Right hindlimb (tissue), 1 donor: Measurements from ENCODE around the gene AP4E1.
A peak's percentile ranks its signal among the peaks of the same experiment; 100 is the strongest.
"Not testable (repeated sequence)": the region's sequence is repeated elsewhere in the genome, so short reads cannot be mapped to it uniquely, and the experiment has no call there.

Experiments
- DNase-seq: peaks from one replicate; pipeline ENCODE4 v3.0.0-alpha.2; 2018

The AP4E1 gene

DNA sequence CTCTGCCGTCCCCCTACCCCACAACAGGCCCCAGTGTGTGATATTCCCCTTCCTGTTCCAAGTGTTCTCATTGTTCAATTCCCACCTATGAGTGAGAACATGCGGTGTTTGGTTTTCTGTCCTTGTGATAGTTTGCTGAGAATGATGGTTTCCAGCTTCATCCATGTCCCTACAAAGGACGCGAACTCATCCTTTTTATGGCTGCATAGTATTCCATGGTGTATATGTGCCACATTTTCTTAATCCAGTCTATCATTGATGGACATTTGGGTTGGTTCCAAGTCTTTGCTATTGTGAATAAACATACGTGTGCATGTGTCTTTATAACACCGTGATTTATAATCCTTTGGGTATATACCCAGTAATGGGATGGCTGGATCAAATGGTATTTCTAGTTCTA, 46.4 kb downstream of the AP4E1 start:
- DNase-seq, result not testable (repeated sequence)

DNA sequence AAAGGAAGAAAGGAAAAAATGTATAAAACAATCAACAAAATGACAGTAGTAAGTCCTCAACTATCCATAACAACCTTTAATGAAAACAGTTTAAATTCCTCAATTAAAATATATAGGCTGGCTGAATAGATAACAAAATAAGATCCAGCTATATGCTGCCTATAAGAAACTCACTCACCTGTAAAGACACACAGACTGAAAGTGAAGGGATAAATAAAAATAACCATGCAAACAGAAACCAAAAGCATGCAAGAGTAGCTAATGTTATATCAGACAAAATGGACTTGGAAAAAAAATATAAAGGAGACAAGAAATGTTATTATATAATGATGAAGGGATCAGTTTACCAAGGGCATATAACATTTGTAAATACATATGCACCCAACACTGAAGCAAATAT, 51.2 kb downstream of the AP4E1 start:
- no peak for DNase-seq

DNA sequence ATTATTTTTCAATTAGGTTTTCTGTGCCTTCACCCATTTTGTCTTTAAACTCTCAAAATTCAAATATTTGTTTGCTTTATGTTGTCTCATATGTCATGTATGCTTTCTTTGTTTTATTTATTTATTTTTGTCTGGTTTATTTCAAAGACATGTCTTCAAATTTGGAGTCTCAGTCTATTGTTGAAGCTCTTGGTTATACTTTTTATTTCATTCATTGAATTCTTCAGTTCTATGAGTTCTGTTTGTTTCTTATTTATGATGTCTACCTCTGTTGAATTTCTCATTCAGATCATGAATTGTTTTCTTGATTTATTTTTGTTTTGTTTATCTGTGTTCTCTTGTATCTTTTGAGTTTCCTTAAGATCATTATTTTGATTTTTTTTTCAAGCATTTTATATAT, 55.6 kb downstream of the AP4E1 start:
- DNase-seq, result no peak

GRCh38 chr15:50968353-50968752, 59.9 kb downstream of the AP4E1 start:
- DNase-seq, result no peak

DNA sequence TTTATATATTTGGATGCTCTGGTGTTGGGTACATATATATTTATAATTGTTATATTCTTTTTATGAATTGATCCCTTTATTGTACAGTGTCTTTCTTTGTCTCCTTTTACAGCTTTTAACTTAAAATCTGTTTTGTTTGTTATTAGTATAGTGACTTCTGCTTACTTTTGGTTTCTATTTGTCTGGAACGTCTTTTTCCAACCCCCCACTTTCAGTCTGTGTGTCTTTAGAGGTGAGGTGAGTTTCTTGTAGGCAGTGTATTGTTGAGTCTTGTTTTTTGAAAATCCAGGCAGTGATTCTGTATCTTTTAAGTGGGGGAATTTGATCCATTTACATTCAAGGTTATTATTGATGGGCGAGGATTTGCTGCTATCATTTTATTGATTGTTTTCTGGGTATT, 62.0 kb downstream of the AP4E1 start:
- DNase-seq, result no peak

- DNase-seq, result no peak
Measured at GRCh38 chr15:50971115-50971514, 62.6 kb downstream of the AP4E1 start.

- DNase-seq, result no peak
Measured at GRCh38 chr15:50971542-50971941, 63.1 kb downstream of the AP4E1 start.

DNA sequence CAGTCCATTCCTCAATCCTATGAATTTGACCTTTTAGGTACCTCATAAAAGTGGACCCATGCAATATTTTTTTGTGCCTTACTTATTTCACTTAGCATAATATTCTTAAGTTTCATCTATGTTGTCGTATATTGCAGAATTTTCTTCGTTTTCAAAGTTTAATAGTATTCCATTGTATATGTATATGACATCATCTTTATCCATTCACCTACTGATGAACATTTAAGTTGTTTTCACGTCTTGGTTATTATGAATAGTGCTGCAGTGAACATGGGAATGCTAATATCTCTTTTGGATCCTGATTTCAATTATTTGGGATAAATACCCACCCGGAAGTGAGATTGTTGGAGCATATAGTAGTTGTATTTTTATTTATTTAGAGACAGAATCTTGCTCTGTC, 65.1 kb downstream of the AP4E1 start:
- no peak for DNase-seq

- DNase-seq, result no peak
Measured at GRCh38 chr15:50977162-50977561, 68.7 kb downstream of the AP4E1 start.

DNA sequence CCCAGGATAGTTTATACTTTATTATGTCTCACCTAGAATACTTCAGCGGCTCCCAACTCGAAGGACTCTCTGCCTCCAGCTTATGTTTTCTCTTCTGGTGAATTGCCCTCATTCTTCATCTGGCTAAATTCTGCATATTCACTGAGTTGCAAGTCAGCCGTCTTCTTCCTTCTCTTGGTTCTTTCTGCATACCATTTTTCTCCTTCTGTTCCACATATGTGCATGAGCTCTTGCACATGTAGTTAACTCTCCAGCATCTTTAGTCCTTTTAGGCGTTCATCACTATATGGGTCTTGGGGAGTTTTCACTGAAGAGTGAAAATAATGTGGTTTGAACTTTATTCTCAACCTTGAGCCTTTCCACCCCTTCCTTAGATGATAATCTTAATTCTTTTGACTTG, 70.1 kb downstream of the AP4E1 start:
- DNase-seq, result no peak

DNA sequence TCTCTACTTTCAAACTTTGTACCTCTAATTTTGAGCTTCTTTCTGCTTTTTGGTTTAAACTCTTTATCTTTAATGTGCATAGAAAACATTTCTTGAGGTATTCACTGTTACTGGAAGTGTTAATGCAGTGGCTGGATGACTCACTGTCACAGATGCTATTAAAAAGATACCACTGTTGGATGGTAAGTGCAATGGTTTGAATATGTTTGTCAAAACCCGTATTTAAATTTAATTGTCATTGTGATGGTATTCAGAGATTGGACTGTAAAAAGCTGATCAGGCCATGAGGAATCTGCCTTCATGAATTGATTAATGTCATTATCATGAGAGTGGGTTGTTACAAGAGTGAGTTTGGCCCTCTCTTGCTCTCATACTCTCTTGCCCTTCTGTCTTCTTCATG, 70.6 kb downstream of the AP4E1 start:
- no peak for DNase-seq

DNA sequence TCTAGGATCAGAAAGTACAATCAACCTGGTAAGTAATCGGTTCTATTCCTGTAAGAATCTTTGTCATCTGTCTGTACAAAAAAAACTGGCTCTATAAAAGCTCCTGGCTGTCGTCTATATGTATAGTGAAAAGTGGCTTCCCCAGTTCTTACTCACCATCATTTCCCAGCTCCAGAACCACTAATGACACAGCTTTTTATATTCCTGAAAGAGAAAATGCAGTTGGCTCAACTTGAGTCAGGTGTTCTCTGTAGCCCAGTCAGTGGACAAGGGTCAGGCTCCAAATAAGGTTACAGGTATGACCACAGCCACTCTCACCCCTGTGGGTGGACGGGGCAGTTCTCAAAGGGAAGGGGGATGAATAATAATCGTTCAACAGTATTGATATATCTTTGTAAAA, 85.1 kb downstream of the AP4E1 start:
- DNase-seq, result no peak

DNA sequence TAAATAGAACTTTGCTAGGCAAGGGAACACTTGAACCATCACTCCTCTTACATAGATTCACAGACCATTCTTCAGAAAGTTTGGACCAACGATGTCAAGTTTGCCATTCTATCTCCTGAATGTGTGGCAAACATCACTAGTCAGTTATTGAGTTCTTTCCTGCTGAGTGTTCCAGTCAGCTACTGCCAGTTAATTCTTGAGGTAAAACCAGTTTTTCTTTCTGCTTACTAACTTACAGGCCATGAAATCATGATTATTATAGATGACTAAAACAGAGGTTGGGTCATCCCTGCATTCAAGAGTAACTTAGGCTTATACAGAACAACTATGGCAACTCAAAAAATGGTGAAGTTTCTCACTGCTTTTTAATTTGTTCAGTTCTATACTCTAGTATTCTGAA, 88.2 kb downstream of the AP4E1 start:
- no peak for DNase-seq

GRCh38 chr15:50997371-50998051, 89.0 kb downstream of the AP4E1 start:
- no peak for DNase-seq

DNA sequence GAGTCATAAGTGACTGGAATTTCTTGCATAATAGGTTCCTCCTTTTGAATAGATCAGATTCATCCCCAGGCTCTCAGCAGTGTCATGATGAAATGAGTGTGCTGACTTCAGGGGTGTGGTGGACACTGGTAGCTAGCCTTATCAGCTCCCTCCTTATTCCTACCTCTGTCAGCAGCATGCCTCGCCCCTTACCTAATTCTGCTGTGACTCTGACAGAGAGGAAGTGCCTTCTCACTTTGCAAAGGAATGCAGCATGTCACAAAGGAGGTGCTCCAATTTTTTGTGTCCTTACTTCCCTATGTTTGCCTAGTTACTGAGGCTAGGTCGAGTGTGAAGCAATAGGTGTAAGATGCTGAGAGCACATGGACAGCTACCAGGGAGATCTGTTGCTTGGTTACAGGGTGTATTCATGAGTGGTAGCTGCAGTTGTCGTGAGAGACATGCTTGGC, 95.6 kb downstream of the AP4E1 start:
- DNase-seq, result no peak

- no peak for DNase-seq
Measured at GRCh38 chr15:51006336-51006985, 98.0 kb downstream of the AP4E1 start.

GRCh38 chr15:51007131-51007666, 98.7 kb downstream of the AP4E1 start:
- no peak for DNase-seq

GRCh38 chr15:51011212-51011611, 102.7 kb downstream of the AP4E1 start:
- DNase-seq, result no peak

DNA sequence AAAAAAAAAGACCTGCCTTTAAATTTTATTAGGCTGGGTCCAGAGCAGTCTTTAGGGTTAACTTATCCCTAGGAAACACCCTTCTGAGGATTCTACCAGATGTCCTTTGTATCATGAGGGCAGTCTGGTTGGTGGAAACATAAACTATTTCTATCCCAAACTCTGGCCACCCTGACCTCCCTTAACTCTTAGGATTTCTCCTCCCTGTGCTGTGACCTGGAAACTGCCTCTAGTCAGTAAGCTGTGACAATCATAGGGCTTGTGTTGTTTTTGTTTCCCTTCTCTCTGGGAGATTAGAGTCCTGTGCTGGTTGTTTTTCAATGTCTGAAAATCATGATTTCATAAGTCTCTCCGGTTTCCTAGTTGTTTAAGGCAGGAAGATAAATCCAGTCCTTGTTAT, 108.1 kb downstream of the AP4E1 start:
- DNase-seq, result no peak

DNA sequence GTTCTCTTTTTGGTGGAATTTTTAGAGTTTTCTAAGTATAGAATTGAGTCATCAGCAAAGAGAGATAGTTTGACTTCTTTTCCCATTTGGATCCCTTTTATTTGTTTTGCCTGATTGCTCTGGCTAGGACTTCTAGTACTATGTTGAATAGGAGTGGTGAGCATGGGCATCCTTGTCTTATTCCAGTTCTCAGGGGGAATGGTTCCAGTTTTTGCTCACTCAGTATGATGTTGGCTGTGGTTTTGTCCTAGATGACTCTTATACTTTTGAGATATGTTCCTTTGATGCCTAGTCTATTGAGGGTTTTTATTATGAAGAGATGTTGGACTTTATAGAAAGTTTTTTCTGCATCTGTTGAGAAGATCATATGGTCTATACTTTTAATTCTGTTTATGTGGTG, 113.7 kb downstream of the AP4E1 start:
- DNase-seq, result no peak

GRCh38 chr15:51023499-51023898, 115.0 kb downstream of the AP4E1 start:
- no peak for DNase-seq

DNA sequence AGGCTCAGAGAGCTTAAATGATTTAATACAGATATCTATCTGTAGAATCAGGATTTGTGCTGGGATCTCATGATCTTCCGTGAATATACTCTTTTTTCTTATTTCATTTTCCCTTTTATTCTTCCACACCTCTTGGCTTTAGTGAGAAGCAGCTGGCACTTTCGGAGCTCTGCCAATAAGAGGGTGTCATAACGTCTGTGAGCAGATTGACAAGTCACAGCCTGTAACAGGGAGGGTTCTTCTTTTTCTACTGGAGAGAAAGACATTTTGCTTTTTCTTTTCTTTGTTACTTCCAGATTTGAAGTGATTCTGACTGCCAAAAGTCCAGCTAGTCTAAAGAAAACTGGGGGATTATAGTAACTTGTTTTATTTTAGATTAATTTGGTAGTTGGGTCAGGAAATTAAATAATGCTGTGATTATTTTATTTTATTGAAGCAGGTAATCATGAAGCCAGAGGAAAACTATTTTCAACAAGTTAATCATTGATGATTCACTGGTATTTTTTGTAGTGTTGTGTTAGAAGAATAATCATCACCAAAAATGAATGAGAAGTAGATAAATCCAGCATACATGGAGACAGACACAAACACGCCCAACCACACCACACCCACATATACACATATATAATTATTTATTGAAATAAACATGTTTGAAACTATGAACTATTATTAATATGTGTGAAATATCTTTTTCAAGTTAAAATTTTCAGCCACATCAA, 116.4 kb downstream of the AP4E1 start:
- DNase-seq, result peak; percentile 41

DNA sequence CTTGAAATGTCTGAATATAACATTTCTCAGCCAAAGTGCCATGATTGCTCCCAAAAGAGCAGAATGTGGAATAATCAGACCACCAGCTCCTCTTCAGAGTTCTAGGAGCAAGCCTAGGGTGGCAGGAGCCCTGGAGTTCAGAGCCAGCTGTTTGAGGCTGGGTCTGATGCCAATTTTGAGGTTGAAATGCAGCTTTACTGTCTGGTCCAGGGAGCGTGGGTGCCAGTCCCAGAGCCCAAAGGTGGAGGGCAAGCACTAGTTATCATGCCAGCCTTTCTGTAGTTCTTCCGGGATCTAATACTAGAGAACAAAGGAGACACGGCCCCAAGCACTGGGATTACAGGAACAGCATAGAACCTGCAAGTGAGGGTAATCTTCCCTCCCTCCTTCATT, 117.0 kb downstream of the AP4E1 start:
- DNase-seq, result no peak
